AG04450 (cell line): Measurements from ENCODE around the gene MPZL1. TPM values are rescaled to one million over a fixed set of nuclear protein-coding genes. Genes with fewer than 3 reads are reported as not detected.

Source experiments
- CTCF ChIA-PET: fragments of 300-600, 350-600 bp; formaldehyde crosslinking; extraction: SDS; loops from one replicate; lab custom pipeline; 2022; ENCODE audit warnings: antibody characterized with exemption, inconsistent platforms; lab: Charles Lee
- POLR2A ChIA-PET: fragments of 350-600 bp; formaldehyde crosslinking; extraction: SDS; loops from one replicate; lab custom pipeline; 2021; ENCODE audit warnings: antibody characterized with exemption, inconsistent platforms; lab: Yijun Ruan, JAX
- DNase-seq: peaks from one replicate; pipeline ENCODE4 v3.0.0-alpha.2; 2011; ENCODE audit warnings: low read depth, low spot score
- H3K27ac ChIP-seq: one replicate; pipeline ENCODE4 v1.5.1; 2012; ENCODE audit warnings: low read depth, low read length, control low read depth
- H3K27me3 ChIP-seq: one replicate; pipeline ENCODE4 v1.6.0; 2012; ENCODE audit warnings: low read length; ENCODE audit not compliant: control insufficient read depth, insufficient read depth
- H3K4me3 ChIP-seq: 2 replicates; pipeline ENCODE4 v1.5.1; 2011; ENCODE audit warnings: mild to moderate bottlenecking, low read depth, low read length, control low read depth
- H3K9me3 ChIP-seq: 2 replicates; pipeline ENCODE4 v1.5.1; 2012; ENCODE audit warnings: low read length; ENCODE audit not compliant: control insufficient read depth, insufficient read depth
- polyA plus RNA-seq: library from polyadenylated mRNA; depleted of rRNA; stranded (reverse); fragments of >200 nt; gene quantifications from 2 replicates; pipeline ENCODE4 v1.2.3, GENCODE V29; 2011; rRNA removed
- TF ChIP-seq, protein P1 (sequence below): IDR thresholded peaks from 2 replicates; pipeline ENCODE4 v1.5.1; 2011; ENCODE audit warnings: low read depth, low read length, control low read depth, inconsistent platforms

The MPZL1 gene
- polyA plus RNA-seq, 1 experiment: 198 TPM

DNA sequence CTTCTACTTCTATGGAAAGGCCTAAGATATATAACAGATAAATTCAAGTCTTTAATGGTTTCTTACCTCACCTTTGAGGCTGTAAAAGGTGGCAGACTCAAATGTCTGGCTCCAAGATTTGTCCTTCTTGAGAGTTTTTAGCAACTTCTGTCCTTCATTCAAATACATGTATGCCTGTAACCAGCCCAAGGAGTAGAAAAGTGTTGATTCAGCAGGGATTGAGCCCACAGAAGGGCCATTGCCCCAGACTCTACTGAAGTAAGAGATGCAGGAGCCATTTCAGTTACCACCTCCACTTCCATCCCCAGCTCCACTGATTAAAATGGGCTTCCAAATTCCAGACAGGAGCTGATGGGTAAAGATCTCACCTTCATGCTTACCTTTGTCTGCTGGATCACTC lies 112.1 kb downstream of the MPZL1 start:
- TF ChIP-seq, protein P1, sequence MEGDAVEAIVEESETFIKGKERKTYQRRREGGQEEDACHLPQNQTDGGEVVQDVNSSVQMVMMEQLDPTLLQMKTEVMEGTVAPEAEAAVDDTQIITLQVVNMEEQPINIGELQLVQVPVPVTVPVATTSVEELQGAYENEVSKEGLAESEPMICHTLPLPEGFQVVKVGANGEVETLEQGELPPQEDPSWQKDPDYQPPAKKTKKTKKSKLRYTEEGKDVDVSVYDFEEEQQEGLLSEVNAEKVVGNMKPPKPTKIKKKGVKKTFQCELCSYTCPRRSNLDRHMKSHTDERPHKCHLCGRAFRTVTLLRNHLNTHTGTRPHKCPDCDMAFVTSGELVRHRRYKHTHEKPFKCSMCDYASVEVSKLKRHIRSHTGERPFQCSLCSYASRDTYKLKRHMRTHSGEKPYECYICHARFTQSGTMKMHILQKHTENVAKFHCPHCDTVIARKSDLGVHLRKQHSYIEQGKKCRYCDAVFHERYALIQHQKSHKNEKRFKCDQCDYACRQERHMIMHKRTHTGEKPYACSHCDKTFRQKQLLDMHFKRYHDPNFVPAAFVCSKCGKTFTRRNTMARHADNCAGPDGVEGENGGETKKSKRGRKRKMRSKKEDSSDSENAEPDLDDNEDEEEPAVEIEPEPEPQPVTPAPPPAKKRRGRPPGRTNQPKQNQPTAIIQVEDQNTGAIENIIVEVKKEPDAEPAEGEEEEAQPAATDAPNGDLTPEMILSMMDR: no peak
- H3K4me3 ChIP-seq: no peak overlapping the region
- ChIA-PET POLR2A (no interaction called here), CTCF (no interaction called here)
- no peaks in the 10 kb centered on the region for H3K27me3 ChIP-seq
- no peak overlapping the region for H3K27ac ChIP-seq
- DNase-seq: no peak
- H3K9me3 ChIP-seq: no peaks in the 10 kb centered on the region

DNA sequence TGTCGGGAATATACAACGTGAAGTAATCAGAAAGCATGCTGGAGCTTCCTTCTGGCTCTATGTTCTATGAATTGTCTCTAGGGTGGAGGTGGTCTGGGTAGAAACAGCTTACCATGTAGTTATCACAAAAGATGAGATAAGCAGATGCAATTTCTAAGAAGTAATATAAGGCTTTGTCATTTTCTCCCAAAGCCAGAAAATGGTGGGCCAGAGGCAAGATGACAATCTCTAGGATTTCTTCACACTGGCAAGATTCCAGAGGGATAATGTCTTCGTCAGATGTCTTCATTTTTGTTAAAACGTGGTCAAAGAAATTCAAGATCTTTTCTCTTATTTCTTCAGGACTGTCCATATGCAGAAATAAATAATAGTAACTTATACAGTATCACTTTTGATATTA lies 114.4 kb downstream of the MPZL1 start:
- Histone ChIP-seq H3K4me3 (no peak overlapping the region), H3K27me3 (no peaks in the 10 kb centered on the region), H3K9me3 (no peaks in the 10 kb centered on the region), H3K27ac (no peak overlapping the region)
- no peak for DNase-seq
- POLR2A ChIA-PET: no interaction called here
- TF ChIP-seq, protein P1: no peak
- CTCF ChIA-PET: interaction anchor here (0.7 kb wide), 1 partner anchor 226 kb away, joined by 3 read pairs; no protein-coding TSS in a partner anchor

DNA sequence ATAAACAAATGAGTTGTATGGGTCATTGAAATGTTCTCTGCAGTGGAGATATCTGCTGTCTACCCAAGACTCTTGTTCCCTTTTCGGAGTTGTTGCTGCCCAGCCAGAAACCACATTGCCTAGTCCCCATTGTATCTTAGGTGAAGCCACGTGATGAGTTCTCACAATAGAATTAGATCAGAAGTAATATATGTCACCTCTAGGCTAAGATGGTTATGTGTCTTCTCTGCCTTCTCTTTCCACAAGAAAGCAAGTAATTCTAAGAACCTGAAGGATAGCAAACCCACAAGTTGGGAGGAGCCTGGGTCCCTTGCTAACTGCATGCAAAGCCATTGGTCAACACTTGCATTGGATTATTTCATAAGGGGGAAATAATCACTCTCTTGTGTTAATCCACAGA lies 115.5 kb downstream of the MPZL1 start:
- TF ChIP-seq, protein P1: no peak
- ChIA-PET POLR2A (no interaction called here), CTCF (no interaction called here)
- Histone ChIP-seq H3K9me3 (no peaks in the 10 kb centered on the region), H3K27ac (no peak overlapping the region), H3K4me3 (no peak overlapping the region), H3K27me3 (no peaks in the 10 kb centered on the region)
- DNase-seq: no peak

DNA sequence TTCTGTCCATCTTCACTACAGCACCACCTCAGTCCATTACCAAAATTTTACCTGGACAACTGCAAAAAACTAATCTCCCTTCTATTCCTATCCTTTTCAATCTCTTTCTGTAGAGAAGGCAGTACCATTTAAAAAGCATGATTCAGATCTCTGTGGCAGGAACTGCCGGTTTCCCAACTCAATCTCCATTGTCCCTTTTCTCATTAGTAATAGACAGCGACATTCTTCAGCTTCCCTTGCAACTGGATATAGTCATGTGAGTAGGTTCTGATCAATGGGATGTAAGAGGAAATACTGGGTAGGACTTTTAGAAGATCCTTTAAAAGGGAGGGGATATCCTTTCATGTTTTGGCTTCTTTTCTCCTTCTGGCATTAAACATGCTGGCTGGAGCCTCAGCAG lies 117.2 kb downstream of the MPZL1 start:
- ChIA-PET CTCF (no interaction called here), POLR2A (no interaction called here)
- Histone ChIP-seq H3K27me3 (no peaks in the 10 kb centered on the region), H3K27ac (no peak overlapping the region), H3K4me3 (no peak overlapping the region), H3K9me3 (no peaks in the 10 kb centered on the region)
- TF ChIP-seq, protein P1: no peak
- no peak for DNase-seq

Other genes with a start within 250 kb of the MPZL1 start
- not detected in 2 replicates for gene CD247, start 203.5 kb upstream of the MPZL1 start, polyA plus RNA-seq
- 23.1 and 31.2 TPM in 2 replicates for gene CREG1, start 168.2 kb upstream of the MPZL1 start, polyA plus RNA-seq
- gene RCSD1, start 91.8 kb upstream of the MPZL1 start, polyA plus RNA-seq: not detected in 2 replicates
- 0.01 and 0.11 TPM in 2 replicates for gene ADCY10, start 192.2 kb downstream of the MPZL1 start, polyA plus RNA-seq
- 102 and 137 TPM in 2 replicates for gene DCAF6, start 214.7 kb downstream of the MPZL1 start, polyA plus RNA-seq
- 50.0 and 70.0 TPM in 2 replicates for gene MPC2, start 215.1 kb downstream of the MPZL1 start, polyA plus RNA-seq